Measurements from ENCODE around the gene DUSP11. TPM values are rescaled to one million over a fixed set of nuclear protein-coding genes. Genes with fewer than 3 reads are reported as not detected.
"Not testable (repeated sequence)": the region's sequence is repeated elsewhere in the genome, so short reads cannot be mapped to it uniquely, and the experiment has no call there.

DUSP11 gene
- total RNA-seq, 1 donor from 2014 or later: 11.4 TPM

- intact Hi-C loops (cut with DNase I): no loop called here
- DNase-seq: no peak
- ATAC-seq (ENCODE audit: poor library complexity): no peak
Measured at GRCh38 chr2:73780237-73780582, 307 bp upstream of the DUSP11 start.

DNA sequence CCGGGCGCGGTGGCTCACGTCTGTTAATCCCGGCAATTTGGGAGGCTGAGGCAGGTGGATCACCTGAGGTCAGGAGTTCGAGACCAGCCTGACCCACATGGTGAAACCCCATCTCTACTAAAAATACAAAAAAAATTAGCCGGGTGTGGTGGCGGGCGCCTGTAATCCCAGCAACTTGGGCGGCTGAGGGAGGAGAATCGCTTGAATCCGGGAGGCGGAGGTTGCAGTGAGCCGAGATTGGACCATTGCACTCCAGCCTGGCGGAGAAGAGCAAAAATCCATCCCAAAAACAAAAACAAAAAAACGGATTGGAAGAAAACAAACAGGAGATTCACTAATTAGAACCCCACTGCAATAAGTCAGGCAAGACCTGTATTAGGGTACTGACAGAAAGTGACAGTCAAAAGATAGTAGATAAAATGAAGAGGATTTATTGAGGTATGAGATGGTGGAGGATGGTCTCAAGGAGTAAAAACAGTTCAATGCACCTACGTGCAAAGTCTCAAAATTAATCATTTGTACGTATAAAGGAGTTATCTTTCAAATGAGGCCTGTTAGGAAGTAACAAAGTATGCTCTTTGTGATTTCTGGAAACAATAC lies 936 bp downstream of the DUSP11 start:
- DNase-seq; ATAC-seq (ENCODE audit: poor library complexity): not testable (repeated sequence)
- intact Hi-C loops (cut with DNase I): loop anchor here (10.0 kb wide), 1 partner anchor 84 kb away; no protein-coding TSS in a partner anchor

DNA sequence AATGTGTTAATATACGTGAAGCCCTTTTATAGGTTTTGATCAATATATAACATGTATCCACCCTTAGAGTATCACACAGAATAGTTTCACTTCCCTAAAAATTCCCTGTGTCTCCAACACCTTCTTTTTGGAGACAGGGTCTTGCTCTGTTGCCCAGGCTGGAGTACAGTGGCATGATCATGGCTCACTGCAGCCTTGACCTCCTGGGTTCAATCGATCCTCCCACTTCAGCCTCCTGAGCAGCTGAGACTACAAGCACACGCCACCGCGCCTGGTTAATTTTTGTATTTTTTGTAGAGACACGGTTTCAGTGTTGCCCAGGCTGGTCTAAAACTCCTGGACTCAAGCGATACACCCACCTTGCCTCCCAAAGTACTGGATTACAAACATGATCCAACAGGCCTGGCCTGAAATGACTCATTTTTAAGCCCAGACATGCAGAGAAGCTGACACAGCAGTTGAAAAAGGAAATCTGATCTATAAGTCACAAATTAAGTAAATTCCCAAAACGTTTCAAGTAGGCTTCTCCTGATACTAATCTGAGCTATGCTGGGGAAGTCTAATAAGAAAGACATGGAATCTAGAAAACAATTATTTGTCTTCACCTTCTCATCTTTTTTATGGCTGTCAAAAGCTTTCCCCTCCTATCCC lies 2.9 kb downstream of the DUSP11 start:
- DNase-seq (no peak), ATAC-seq (ENCODE audit: poor library complexity) (no peak)
- intact Hi-C loops (cut with DNase I): loop anchor here (10.0 kb wide), 1 partner anchor 82 kb away; no protein-coding TSS in a partner anchor

DNA sequence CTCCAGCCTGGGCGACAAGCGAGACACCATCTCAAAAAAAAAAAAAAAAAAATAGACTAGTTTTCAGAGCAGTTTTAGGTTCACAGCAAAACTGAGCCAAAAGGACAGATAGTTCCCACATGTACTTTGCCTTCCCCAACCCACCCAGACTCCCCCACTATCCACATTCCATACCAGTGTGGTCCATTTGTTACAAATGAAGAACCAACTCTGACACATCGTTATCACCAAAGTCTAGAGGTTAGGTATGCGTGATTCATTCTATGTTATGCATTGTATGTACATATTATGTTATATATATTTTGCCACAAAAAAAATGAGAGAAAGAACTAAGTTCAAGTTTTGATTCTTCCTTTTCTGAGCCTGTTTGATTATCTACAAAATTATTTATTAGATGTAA lies 3.5 kb downstream of the DUSP11 start:
- intact Hi-C loops (cut with DNase I): loop anchor here (10.0 kb wide), 1 partner anchor 82 kb away; no protein-coding TSS in a partner anchor
- no peak for ATAC-seq (ENCODE audit: poor library complexity)

DNA sequence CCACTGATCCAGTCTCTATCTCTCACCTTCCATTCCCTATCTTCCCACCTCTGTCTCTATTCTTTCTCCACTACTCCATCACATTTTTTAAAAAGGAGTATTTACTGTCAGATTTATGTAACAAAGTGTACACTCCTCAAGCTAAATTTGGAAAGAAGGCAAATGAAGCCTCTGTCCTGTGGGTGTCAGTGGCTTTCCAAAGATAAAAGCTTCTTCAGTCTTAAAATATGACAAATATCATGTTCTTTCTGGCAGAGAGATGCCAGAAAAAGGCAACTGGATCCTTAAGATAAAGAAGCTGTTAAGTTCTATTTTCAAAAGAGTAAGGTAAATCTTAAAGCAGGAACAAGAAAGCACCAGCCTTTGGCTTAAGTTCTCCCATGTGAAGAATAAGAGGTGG lies 7.1 kb downstream of the DUSP11 start:
- ATAC-seq (ENCODE audit: poor library complexity): no peak
- intact Hi-C loops (cut with DNase I): loop anchor here (10.0 kb wide), 1 partner anchor 78 kb away; no protein-coding TSS in a partner anchor

More for the DNA sequence above, 3.5 kb downstream of the DUSP11 start:
- DNase-seq: no peak

DNA sequence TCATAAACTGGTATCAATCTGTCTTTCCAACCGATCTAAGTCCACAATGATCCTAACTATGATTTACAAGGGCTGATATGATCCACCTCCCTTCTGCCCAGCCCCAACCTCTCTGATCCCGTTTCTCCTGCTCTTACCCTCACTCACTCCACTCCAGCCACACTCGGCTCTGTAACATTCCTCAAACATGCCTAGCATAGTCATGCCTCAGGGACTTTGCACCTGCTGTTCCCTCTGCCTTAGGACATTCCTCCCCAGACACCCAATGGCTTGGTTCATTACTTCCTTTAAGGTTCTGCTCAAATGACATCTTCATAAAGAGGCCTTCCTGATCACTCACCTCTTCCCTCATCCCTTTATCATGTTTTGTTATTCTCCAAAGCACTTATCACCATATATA lies 9.2 kb downstream of the DUSP11 start:
- no peak for DNase-seq

More for the DNA sequence above, 7.1 kb downstream of the DUSP11 start:
- DNase-seq: no peak

GRCh38 chr2:73766994-73767393 lies 12.9 kb downstream of the DUSP11 start:
- ATAC-seq (ENCODE audit: poor library complexity) (no peak), DNase-seq (no peak)
- intact Hi-C loops (cut with DNase I): no loop called here

More for the DNA sequence above, 9.2 kb downstream of the DUSP11 start:
- intact Hi-C loops (cut with DNase I): loop anchor here (10.0 kb wide), 1 partner anchor 76 kb away; no protein-coding TSS in a partner anchor
- ATAC-seq (ENCODE audit: poor library complexity): no peak

DNA sequence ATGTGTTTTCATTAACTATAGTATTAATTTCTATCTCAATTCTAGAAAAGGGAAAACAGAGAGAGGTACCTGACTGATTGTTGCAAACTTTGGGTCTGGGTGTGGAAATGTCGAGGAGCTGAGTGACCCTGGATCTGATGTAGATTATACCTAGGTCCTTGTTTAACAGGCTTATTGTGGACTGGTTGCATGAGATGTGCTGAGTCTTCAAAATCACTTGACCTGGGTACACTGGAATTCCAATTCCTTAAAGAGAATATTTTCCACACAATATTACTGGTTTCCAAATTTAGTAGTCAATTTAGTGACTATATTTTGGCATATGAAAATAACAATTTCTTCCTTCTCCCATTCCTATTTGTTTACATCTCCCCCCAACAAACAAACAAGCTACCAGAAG lies 13.6 kb downstream of the DUSP11 start:
- DNase-seq: no peak
- intact Hi-C loops (cut with DNase I): no loop called here
- no peak for ATAC-seq (ENCODE audit: poor library complexity)

DNA sequence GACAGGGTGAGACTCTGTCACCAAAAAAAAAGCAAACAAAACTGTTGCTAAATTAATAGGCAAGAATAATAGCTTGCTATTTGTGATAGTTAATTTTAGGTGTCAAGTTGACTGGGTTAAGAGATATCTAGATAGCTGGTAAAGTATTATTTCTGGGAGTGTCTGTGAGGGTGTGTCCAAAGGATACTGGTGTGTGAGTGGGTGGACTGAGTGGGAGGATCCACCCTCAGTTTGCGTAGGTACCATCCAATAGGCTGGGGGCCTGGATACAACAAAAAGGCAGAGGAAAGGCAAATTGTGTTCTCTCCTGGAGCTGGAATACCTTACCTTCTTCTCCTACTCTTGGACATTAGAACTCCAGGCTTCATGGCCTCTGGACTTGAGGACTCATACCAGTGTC lies 15.0 kb downstream of the DUSP11 start:
- DNase-seq (no peak), ATAC-seq (ENCODE audit: poor library complexity) (no peak)
- intact Hi-C loops (cut with DNase I): no loop called here

GRCh38 chr2:73762571-73762970 lies 17.3 kb downstream of the DUSP11 start:
- intact Hi-C loops (cut with DNase I): no loop called here

DNA sequence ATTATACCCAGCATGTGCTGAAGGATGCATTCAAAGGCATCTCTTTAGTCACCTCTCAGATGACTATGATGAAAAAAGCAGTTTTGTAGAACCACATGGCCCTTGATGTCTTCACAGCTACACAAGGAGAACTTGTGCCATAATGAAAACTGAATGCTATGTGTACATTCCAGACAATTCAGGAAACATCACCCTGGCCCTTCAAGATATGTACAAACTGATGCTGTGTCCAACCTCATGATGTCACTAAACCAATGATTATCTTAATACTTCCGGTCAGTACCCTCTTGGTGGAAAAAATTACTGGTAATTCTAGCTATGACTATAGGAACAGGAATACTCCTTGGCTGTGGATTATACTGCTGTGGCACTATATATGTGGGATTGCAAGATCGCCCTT lies 20.0 kb downstream of the DUSP11 start:
- ATAC-seq (ENCODE audit: poor library complexity) (no peak), DNase-seq (no peak)
- intact Hi-C loops (cut with DNase I): no loop called here

More at GRCh38 chr2:73762571-73762970, 17.3 kb downstream of the DUSP11 start:
- ATAC-seq (ENCODE audit: poor library complexity) (no peak), DNase-seq (no peak)

DNA sequence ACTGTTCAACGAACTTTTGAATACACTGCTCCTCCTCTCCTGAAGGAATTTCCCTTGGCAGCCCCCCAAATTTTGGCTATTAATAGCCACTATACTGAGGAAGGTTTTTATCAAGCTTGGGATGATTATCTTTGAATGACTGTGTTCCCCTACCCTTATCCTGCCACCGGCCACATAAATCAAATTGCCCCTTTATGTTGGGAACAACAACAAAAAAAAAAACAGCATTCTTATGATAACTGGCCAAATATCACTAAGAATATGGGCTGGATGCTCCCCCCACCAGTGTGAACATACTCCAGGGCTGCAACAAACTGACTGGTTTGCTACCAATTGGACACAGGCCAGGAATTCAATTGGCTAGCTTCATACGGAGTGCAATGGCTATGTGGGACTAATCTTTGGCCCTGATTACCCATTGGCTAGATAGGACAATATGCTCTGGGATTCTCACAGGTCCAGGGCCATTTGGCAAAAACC lies 20.6 kb downstream of the DUSP11 start:
- intact Hi-C loops (cut with DNase I): no loop called here
- DNase-seq (no peak), ATAC-seq (ENCODE audit: poor library complexity) (peak; percentile 91)

DNA sequence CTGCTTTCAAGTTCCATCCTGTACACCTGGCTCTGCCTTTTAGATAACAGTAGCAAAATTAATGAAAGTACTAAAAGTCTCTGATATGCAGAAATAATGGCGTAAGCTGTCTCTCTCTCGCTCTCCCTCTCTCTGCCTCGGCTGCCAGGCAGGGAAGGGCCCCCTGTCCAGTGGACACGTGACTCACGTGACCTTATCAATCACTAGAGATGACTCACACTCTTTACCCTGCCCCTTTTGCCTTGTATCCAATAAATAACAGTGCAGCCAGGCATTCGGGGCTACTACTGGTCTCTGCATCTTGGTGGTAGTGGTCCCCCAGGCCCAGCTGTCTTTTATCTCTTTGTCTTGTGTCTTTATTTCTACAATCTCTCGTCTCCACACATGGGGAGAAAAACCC lies 25.6 kb downstream of the DUSP11 start:
- DNase-seq; ATAC-seq (ENCODE audit: poor library complexity); intact Hi-C loops (cut with DNase I): not testable (repeated sequence)

- intact Hi-C loops (cut with DNase I): no loop called here
- DNase-seq: no peak
- ATAC-seq (ENCODE audit: poor library complexity): no peak
Measured at GRCh38 chr2:73749314-73749713, 30.6 kb downstream of the DUSP11 start.

GRCh38 chr2:73746877-73747208 lies 33.1 kb downstream of the DUSP11 start:
- DNase-seq: no peak
- no peak for ATAC-seq (ENCODE audit: poor library complexity)
- intact Hi-C loops (cut with DNase I): no loop called here

DNA sequence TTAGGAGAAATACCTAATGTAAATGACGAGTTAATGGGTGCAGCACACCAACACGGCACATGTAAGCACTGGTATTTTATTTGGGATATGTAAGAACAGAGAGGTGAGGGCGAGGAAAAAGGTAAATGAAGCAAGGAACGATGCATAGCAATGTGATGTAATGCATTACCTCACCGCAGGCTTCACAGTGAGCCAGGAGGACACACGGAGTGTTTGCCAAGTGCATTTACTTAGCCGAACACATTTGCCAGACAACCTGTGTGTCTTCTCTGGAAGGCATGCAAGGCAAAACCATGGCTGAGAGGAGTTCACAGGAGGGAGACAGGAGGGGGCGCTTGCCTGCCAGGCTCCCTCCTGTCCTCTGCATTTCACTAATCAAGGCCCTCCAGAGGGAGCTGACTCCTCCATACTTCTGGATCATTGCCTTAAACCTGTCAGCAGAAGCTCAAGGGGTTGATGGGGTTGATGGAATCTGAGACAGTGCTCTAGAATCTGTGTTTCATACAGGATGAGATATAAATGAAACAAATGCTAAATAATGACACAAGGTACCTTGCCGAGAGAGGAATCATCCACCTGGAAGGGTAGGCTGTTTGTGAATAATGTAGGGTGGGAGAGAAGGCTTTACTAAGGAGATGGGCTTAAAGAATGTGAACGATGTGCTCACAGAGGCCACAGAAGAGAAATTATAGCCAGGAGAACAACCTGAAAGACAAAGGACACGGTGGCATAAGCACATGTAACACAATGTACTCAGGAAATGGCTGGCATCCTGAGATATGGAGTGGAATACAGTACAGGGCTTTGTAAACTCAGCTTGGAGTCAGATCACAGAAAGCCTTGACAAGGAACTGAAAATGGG lies 33.7 kb downstream of the DUSP11 start:
- DNase-seq (no peak), ATAC-seq (ENCODE audit: poor library complexity) (peak; percentile 73)
- intact Hi-C loops (cut with DNase I): no loop called here

DNA sequence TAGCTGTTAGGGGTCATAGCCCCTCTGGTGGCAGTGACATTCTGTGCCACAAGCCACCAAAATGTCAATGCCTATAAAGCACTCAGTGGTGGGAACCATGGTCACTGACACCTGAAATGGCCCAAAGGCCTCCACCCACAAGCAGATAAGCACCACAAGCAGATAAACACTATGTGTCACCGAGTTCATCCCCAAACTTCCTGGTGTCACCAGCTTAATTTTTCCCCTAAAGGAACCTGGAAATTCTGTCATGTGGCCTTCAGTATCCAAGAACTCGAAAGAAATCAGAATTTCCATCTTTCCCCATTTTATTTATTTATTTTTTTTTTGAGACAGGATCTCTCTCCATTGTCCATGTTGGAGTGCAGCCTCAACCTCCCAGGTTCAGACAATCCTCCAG lies 39.1 kb downstream of the DUSP11 start:
- intact Hi-C loops (cut with DNase I): no loop called here
- no peak for ATAC-seq (ENCODE audit: poor library complexity)

DNA sequence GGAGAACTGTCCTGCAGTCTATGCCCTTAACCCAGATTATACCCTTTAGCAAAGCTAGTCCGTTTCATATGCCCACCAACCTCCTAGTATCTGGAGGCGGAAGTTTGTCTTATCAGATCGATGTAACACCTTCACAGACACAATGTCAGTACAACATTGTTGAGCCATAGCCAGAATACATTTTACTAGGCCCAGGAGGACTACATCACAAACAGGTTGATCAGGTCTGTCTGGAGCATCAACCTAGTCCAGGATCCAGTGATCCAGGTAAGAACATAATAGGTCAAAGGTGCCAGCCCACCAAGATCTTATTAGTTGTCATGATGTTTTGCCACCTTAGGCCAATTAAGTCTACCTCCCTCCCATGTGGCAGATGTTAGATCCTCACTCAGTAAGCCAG lies 40.8 kb downstream of the DUSP11 start:
- intact Hi-C loops (cut with DNase I): no loop called here
- DNase-seq (no peak), ATAC-seq (ENCODE audit: poor library complexity) (no peak)

More for the DNA sequence above, 39.1 kb downstream of the DUSP11 start:
- no peak for DNase-seq

All from Right ventricle myocardium superior (tissue), 1 donor.